Measurements from ENCODE around the gene GJA1. TPM values are rescaled to one million over a fixed set of nuclear protein-coding genes. Genes with fewer than 3 reads are reported as not detected.
"Not testable (repeated sequence)": the region's sequence is repeated elsewhere in the genome, so short reads cannot be mapped to it uniquely, and the experiment has no call there.

GJA1 gene
- total RNA-seq, 1 experiment from 2014 or later: 0.20 TPM

GRCh38 chr6:121443971-121444541 lies 8.6 kb downstream of the GJA1 start:
- H3K36me3 ChIP-seq (ENCODE audit: low read depth): no peaks in the 10 kb centered on the region
- H3K27ac ChIP-seq: no peak overlapping the region
- no peak overlapping the region for H3K4me2 ChIP-seq

DNA sequence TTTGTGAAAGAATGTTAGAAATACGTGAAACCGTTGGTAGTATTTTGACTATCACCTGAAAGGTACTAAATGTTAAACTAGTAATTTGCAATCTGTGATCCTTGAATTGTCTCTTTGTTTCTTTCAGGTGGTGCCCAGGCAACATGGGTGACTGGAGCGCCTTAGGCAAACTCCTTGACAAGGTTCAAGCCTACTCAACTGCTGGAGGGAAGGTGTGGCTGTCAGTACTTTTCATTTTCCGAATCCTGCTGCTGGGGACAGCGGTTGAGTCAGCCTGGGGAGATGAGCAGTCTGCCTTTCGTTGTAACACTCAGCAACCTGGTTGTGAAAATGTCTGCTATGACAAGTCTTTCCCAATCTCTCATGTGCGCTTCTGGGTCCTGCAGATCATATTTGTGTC lies 11.3 kb downstream of the GJA1 start:
- H3F3A ChIP-seq (ENCODE audit: insufficient read depth, low read depth); CTCF ChIA-PET; H3K9me3 ChIP-seq (ENCODE audit: insufficient read depth, low read depth); H3K79me2 ChIP-seq (ENCODE audit: low read depth); H3K9me2 ChIP-seq (ENCODE audit: insufficient read depth); H3K27me3 ChIP-seq (ENCODE audit: insufficient read depth, low read depth); DNase-seq; BruUV-seq (replicated peaks); H2AFZ ChIP-seq; H3K36me3 ChIP-seq (ENCODE audit: low read depth); intact Hi-C loops (cut with micrococcal nuclease; ENCODE audit: unreplicated experiment); H3K4me3 ChIP-seq; H4K20me1 ChIP-seq (ENCODE audit: insufficient read depth); POLR2A ChIA-PET (ENCODE audit: unreplicated experiment); H3K27ac ChIP-seq; H3K4me2 ChIP-seq; H3K4me1 ChIP-seq (replicated peaks; ENCODE audit: insufficient read depth): not testable (repeated sequence)

More at GRCh38 chr6:121443971-121444541, 8.6 kb downstream of the GJA1 start:
- H3F3A ChIP-seq (ENCODE audit: insufficient read depth, low read depth): no peaks in the 10 kb centered on the region
- CTCF ChIA-PET: no interaction called here
- intact Hi-C loops (cut with micrococcal nuclease; ENCODE audit: unreplicated experiment): no loop called here
- no peaks in the 10 kb centered on the region for H3K9me2 ChIP-seq (ENCODE audit: insufficient read depth)
- BruUV-seq (replicated peaks): no TSS peak
- H3K4me3 ChIP-seq: no peak overlapping the region
- DNase-seq: no peak
- H3K79me2 ChIP-seq (ENCODE audit: low read depth): no peaks in the 10 kb centered on the region
- no peaks in the 10 kb centered on the region for H3K4me1 ChIP-seq (replicated peaks; ENCODE audit: insufficient read depth)
- TF ChIP-seq EZH2 (IDR thresholded peaks at IDR 0.05; ENCODE audit: low read depth): no peak
- no peak for TF ChIP-seq CTCF (conservative IDR thresholded peaks at IDR 0.05)
- no peak overlapping the region for H2AFZ ChIP-seq
- H3K27me3 ChIP-seq (ENCODE audit: insufficient read depth, low read depth): no peaks in the 10 kb centered on the region
- POLR2A ChIA-PET (ENCODE audit: unreplicated experiment): no interaction called here
- H4K20me1 ChIP-seq (ENCODE audit: insufficient read depth): no peaks in the 10 kb centered on the region
- H3K9me3 ChIP-seq (ENCODE audit: insufficient read depth, low read depth): no peaks in the 10 kb centered on the region

DNA sequence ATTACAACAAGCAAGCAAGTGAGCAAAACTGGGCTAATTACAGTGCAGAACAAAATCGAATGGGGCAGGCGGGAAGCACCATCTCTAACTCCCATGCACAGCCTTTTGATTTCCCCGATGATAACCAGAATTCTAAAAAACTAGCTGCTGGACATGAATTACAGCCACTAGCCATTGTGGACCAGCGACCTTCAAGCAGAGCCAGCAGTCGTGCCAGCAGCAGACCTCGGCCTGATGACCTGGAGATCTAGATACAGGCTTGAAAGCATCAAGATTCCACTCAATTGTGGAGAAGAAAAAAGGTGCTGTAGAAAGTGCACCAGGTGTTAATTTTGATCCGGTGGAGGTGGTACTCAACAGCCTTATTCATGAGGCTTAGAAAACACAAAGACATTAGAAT lies 12.3 kb downstream of the GJA1 start:
- DNase-seq; H4K20me1 ChIP-seq (ENCODE audit: insufficient read depth); H3F3A ChIP-seq (ENCODE audit: insufficient read depth, low read depth); H3K9me3 ChIP-seq (ENCODE audit: insufficient read depth, low read depth); H3K79me2 ChIP-seq (ENCODE audit: low read depth); H2AFZ ChIP-seq; H3K4me3 ChIP-seq; H3K4me1 ChIP-seq (replicated peaks; ENCODE audit: insufficient read depth); H3K27me3 ChIP-seq (ENCODE audit: insufficient read depth, low read depth); H3K27ac ChIP-seq; intact Hi-C loops (cut with micrococcal nuclease; ENCODE audit: unreplicated experiment); POLR2A ChIA-PET (ENCODE audit: unreplicated experiment); H3K9me2 ChIP-seq (ENCODE audit: insufficient read depth); CTCF ChIA-PET; H3K36me3 ChIP-seq (ENCODE audit: low read depth); H3K4me2 ChIP-seq; BruUV-seq (replicated peaks): not testable (repeated sequence)

DNA sequence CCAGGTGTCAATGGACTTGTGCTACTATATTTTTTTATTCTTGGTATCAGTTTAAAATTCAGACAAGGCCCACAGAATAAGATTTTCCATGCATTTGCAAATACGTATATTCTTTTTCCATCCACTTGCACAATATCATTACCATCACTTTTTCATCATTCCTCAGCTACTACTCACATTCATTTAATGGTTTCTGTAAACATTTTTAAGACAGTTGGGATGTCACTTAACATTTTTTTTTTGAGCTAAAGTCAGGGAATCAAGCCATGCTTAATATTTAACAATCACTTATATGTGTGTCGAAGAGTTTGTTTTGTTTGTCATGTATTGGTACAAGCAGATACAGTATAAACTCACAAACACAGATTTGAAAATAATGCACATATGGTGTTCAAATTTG lies 13.1 kb downstream of the GJA1 start:
- BruUV-seq (replicated peaks); H3K4me3 ChIP-seq; POLR2A ChIA-PET (ENCODE audit: unreplicated experiment); H4K20me1 ChIP-seq (ENCODE audit: insufficient read depth); H3K27me3 ChIP-seq (ENCODE audit: insufficient read depth, low read depth); H3F3A ChIP-seq (ENCODE audit: insufficient read depth, low read depth); intact Hi-C loops (cut with micrococcal nuclease; ENCODE audit: unreplicated experiment); H2AFZ ChIP-seq; H3K4me2 ChIP-seq; H3K79me2 ChIP-seq (ENCODE audit: low read depth); H3K36me3 ChIP-seq (ENCODE audit: low read depth); H3K9me2 ChIP-seq (ENCODE audit: insufficient read depth); CTCF ChIA-PET; H3K9me3 ChIP-seq (ENCODE audit: insufficient read depth, low read depth); DNase-seq; H3K27ac ChIP-seq; H3K4me1 ChIP-seq (replicated peaks; ENCODE audit: insufficient read depth): not testable (repeated sequence)
